HepG2 (cell line): ENCODE results near the gene RHBDL1. TPM values are rescaled to one million over a fixed set of nuclear protein-coding genes. Genes with fewer than 3 reads are reported as not detected.

ENCODE experiments used
- ATAC-seq: fragments of 200-7000 bp; cut with Tn5 transposase; 3 replicates; pipeline ENCODE4 v1.9.1; 2020; ENCODE audit warnings: mild to moderate bottlenecking, moderate library complexity
- BruUV-seq: library from RNA; stranded (reverse); fragments of 400-500 nt; replicated peaks from 2 replicates; lab custom pipeline; 2021; lab: Mats Ljungman, UMichigan
- CTCF ChIA-PET: fragments of 300-600 bp; formaldehyde crosslinking; extraction: SDS; loops from one replicate; lab custom pipeline; 2021; ENCODE audit warnings: low total read pairs, inconsistent platforms, low intra/inter-chr PET ratio; lab: Yijun Ruan, JAX
- POLR2A ChIA-PET: fragments of 350-600 bp; sonication (Branson Sonifier 250); formaldehyde crosslinking; loops from one replicate; lab custom pipeline; 2020; ENCODE audit warnings: antibody characterized with exemption, inconsistent platforms; lab: Yijun Ruan, JAX
- DNase-seq: peaks from one replicate; pipeline ENCODE4 v3.0.0-alpha.2; 2015; ENCODE audit warnings: low spot score
- FAIRE-seq: peaks from 3 replicates; lab custom pipeline; 2011; peaks lifted over from hg19 to GRCh38; lab: Jason Lieb, UNC
- H2AFZ ChIP-seq: one replicate; pipeline ENCODE4 v1.6.1; 2011; ENCODE audit warnings: low read length, inconsistent platforms
- H3K27ac ChIP-seq: fragments of 300-600 bp; 3 replicates; pipeline ENCODE4 v1.8.0; 2011; ENCODE audit warnings: mixed run types, mild to moderate bottlenecking, mixed read lengths, low read length, inconsistent platforms; ENCODE audit not compliant: insufficient read depth; ENCODE audit errors: extremely low read length
- H3K27me3 ChIP-seq, 2 experiments: fragments of 200-600 bp in 1 of 2; 2 replicates in 1 of 2; 3 replicates in 1 of 2; pipeline versions ENCODE4 v1.6.0 to v1.8.0; 2011; ENCODE audit warnings: low read length in 2 of 2, mild to moderate bottlenecking in 2 of 2, moderate library complexity in 2 of 2, inconsistent platforms in 1 of 2; ENCODE audit not compliant: insufficient read depth in 2 of 2, control insufficient read depth in 1 of 2
- H3K36me3 ChIP-seq, 2 experiments: fragments of 200-600 bp in 1 of 2; replicated peaks in 1 of 2; 2 replicates in 1 of 2; 3 replicates in 1 of 2; pipeline versions ENCODE4 v1.5.1 to v1.8.0; 2011; ENCODE audit warnings: low read length in 2 of 2, inconsistent platforms in 1 of 2; ENCODE audit not compliant: insufficient read depth in 2 of 2, control insufficient read depth in 1 of 2
- H3K4me1 ChIP-seq: 2 replicates; pipeline ENCODE4 v1.5.1; 2012; ENCODE audit warnings: low read length, inconsistent platforms; ENCODE audit not compliant: insufficient read depth
- H3K4me2 ChIP-seq: 2 replicates; pipeline ENCODE4 v1.6.0; 2011; ENCODE audit warnings: low read depth, low read length, inconsistent platforms
- H3K4me3 ChIP-seq, 3 experiments: fragments of 200-600 bp in 1 of 3; sonication (generic), shearing (Covaris generic) in 1 of 3; replicated peaks in 1 of 3; 2 replicates each; pipeline ENCODE4 v1.5.1; 2011 to 2016; ENCODE audit warnings: low read length in 3 of 3, inconsistent platforms in 2 of 3, low read depth in 2 of 3, mild to moderate bottlenecking in 2 of 3, control low read depth in 1 of 3, mixed read lengths in 1 of 3; ENCODE audit not compliant: insufficient read depth in 1 of 3
- H3K79me2 ChIP-seq: one replicate; pipeline ENCODE4 v1.6.1; 2011; ENCODE audit warnings: low read length, inconsistent platforms; ENCODE audit not compliant: insufficient read depth
- H3K9ac ChIP-seq: 2 replicates; pipeline ENCODE4 v1.6.0; 2011; ENCODE audit warnings: mild to moderate bottlenecking, low read depth, low read length, inconsistent platforms; ENCODE audit not compliant: insufficient read depth
- H3K9me3 ChIP-seq: 2 replicates; pipeline ENCODE4 v1.5.1; 2012; ENCODE audit warnings: mild to moderate bottlenecking, low read length
- H4K20me1 ChIP-seq: 2 replicates; pipeline ENCODE4 v1.6.0; 2011; ENCODE audit warnings: inconsistent platforms, mild to moderate bottlenecking, low read length, moderate library complexity; ENCODE audit not compliant: insufficient read depth
- AGO1 ChIP-seq: fragments of 200-400 bp; formaldehyde crosslinking; IDR thresholded peaks from 2 replicates; pipeline ENCODE4 v1.6.1; 2017; ENCODE audit warnings: mild to moderate bottlenecking, low read depth, low read length, moderate library complexity; ENCODE audit not compliant: poor library complexity, severe bottlenecking
- AGO2 ChIP-seq: fragments of 200-400 bp; formaldehyde crosslinking; optimal IDR thresholded peaks from 2 replicates; pipeline ENCODE3; 2017; ENCODE audit warnings: mild to moderate bottlenecking, low read depth, low read length, moderate library complexity
- BRD4 ChIP-seq: sonication (generic); formaldehyde crosslinking; IDR thresholded peaks from 2 replicates; pipeline ENCODE4 v1.4.0; 2020; ENCODE audit warnings: missing genetic modification reagents
- DNMT1 ChIP-seq: sonication (generic); formaldehyde crosslinking; IDR thresholded peaks from 2 replicates; pipeline ENCODE4 v1.5.1; 2020; ENCODE audit warnings: mild to moderate bottlenecking, missing genetic modification reagents
- HOXA5 ChIP-seq: sonication (generic); formaldehyde crosslinking; IDR thresholded peaks from 2 replicates; pipeline ENCODE4 v1.4.0; 2020; ENCODE audit warnings: missing genetic modification reagents
- PHF5A ChIP-seq: IDR thresholded peaks from one replicate; pipeline ENCODE4 v1.6.1; 2018; ENCODE audit warnings: low read depth, missing genetic modification reagents; ENCODE audit not compliant: unreplicated experiment
- RBFOX2 ChIP-seq: fragments of 200-400 bp; formaldehyde crosslinking; IDR thresholded peaks from 2 replicates; pipeline ENCODE4 v1.6.1; 2017; ENCODE audit warnings: low read depth, mild to moderate bottlenecking, low read length
- ZBTB7A ChIP-seq: sonication (generic); formaldehyde crosslinking; IDR thresholded peaks from 2 replicates; pipeline ENCODE4 v1.8.0; 2022; ENCODE audit warnings: mild to moderate bottlenecking, missing genetic modification reagents
- ZNF501 ChIP-seq: sonication (generic); formaldehyde crosslinking; IDR thresholded peaks from 2 replicates; pipeline ENCODE4 v1.5.1; 2020; ENCODE audit warnings: mild to moderate bottlenecking, moderate library complexity, missing genetic modification reagents
- ZNF790 ChIP-seq: sonication (generic); formaldehyde crosslinking; IDR thresholded peaks from 2 replicates; pipeline ENCODE4 v1.8.0; 2022; ENCODE audit warnings: missing genetic modification reagents, mild to moderate bottlenecking, borderline replicate concordance
- ZSCAN30 ChIP-seq: sonication (generic); formaldehyde crosslinking; IDR thresholded peaks from 2 replicates; pipeline ENCODE4 v1.5.0; 2020; ENCODE audit warnings: mild to moderate bottlenecking, missing genetic modification reagents
- WGBS: methylation state at CpG from one replicate; pipeline ENCODE4 v1.1.6; 2017; ENCODE audit warnings: low lambda C conversion rate; 5-methylcytosine and 5-hydroxymethylcytosine counted together
- in situ Hi-C: cut with HindIII; loops from 2 replicates; pipeline ENCODE4 v1.10.0; 2017; ENCODE audit warnings: low pct_unique_long_range_greater_than_20kb; ENCODE audit not compliant: extremely low pct_ligation_motif_present
- intact Hi-C: fragments of 100-400 bp; cut with micrococcal nuclease; formaldehyde crosslinking; loops from one replicate; pipeline ENCODE4 v1.10.0; 2022; ENCODE audit not compliant: unreplicated experiment
- polyA plus RNA-seq, 8 experiments: library from polyadenylated mRNA; depleted of rRNA in 3 of 8; stranded (reverse) in 7 of 8; unstranded in 1 of 8; fragments of >200 nt; fragmentation: Illumina TruSeq in 4 of 8; extraction: Trizol in 4 of 8; gene quantifications; 2 replicates each; pipeline versions ENCODE4 v1.2.1 to v1.2.3, GENCODE V29; 2011 to 2016; ENCODE audit warnings: low read depth in 4 of 8, missing spikeins in 1 of 8, mixed read lengths in 1 of 8; ENCODE audit not compliant: insufficient read depth in 1 of 8
- total RNA-seq, 5 experiments: library from RNA; depleted of rRNA; stranded (reverse); fragments of >200 nt; fragmentation: Illumina TruSeq; extraction: Trizol; gene quantifications; 2 replicates each; pipeline ENCODE4 v1.2.3, GENCODE V29; 2016; ENCODE audit warnings: low read depth in 1 of 5

RHBDL1 gene
- total and polyA plus RNA-seq, 2 of the 13 experiments (the other 11 are each of a cell fraction or from before 2014, with no cell fraction given): 1.8 to 3.8 TPM

DNA sequence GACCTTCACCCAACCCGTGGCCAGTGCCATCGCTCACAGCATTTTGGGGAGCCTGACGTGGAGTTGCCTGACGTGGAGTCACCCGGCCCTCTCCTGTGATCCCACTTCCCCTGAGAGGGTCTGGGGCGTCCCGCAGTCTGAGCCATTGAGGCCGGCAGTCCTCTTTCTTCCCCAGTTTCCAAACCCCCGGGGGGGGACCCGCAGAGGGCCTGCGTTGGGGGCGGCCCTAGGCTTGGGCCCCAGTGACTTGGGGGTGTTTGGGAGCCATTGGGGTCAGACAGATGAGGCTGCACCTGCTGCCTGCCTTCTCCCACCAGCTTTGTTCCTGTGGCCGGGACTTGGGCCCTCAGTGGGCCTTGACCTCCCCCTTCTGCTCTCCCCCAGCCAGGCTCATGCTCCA lies 5.8 kb upstream of the RHBDL1 start:
- DNase-seq: no peak
- intact Hi-C loops: no loop called here
- peak overlapping the region in 2 of 3 experiments; percentile 87 to 96; a peak in 2 of 6 replicates for H3K4me3 ChIP-seq
- no peaks in the 10 kb centered on the region for H3K9me3 ChIP-seq
- CTCF ChIA-PET: no interaction called here
- peak overlapping the region; percentile 92 for H3K4me2 ChIP-seq
- 94% methylated on average over 2 of the region's 13 CpGs for WGBS
- no peaks in the 10 kb centered on the region for H3K27me3 ChIP-seq
- ATAC-seq: no peak
- no peak for FAIRE-seq
- peaks cover 17% of the 10 kb centered on the region for H3K79me2 ChIP-seq
- BruUV-seq: no TSS peak
- H2AFZ ChIP-seq: no peak overlapping the region
- H4K20me1 ChIP-seq: no peaks in the 10 kb centered on the region
- POLR2A ChIA-PET: no interaction called here
- H3K36me3 ChIP-seq: peaks cover 22 to 42% of the 10 kb centered on the region in 2 experiments; a peak in 4 of 5 replicates
- H3K9ac ChIP-seq: peak overlapping the region; percentile 93
- TF ChIP-seq BRD4 (0 out of 2 replicates have a peak, but pooled peaks have one; percentile 24), ZNF790 (CRISPR knock-in tag) (no peak), AGO2 (peak; percentile 17), HOXA5 (CRISPR knock-in tag) (no peak), ZBTB7A (CRISPR knock-in tag) (no peak)
- TF ChIP-seq, all 625 proteins: peak for 2
- Histone ChIP-seq H3K4me1 (peaks cover 24% of the 10 kb centered on the region), H3K27ac (no peak overlapping the region)
- in situ Hi-C loops: no loop called here

DNA sequence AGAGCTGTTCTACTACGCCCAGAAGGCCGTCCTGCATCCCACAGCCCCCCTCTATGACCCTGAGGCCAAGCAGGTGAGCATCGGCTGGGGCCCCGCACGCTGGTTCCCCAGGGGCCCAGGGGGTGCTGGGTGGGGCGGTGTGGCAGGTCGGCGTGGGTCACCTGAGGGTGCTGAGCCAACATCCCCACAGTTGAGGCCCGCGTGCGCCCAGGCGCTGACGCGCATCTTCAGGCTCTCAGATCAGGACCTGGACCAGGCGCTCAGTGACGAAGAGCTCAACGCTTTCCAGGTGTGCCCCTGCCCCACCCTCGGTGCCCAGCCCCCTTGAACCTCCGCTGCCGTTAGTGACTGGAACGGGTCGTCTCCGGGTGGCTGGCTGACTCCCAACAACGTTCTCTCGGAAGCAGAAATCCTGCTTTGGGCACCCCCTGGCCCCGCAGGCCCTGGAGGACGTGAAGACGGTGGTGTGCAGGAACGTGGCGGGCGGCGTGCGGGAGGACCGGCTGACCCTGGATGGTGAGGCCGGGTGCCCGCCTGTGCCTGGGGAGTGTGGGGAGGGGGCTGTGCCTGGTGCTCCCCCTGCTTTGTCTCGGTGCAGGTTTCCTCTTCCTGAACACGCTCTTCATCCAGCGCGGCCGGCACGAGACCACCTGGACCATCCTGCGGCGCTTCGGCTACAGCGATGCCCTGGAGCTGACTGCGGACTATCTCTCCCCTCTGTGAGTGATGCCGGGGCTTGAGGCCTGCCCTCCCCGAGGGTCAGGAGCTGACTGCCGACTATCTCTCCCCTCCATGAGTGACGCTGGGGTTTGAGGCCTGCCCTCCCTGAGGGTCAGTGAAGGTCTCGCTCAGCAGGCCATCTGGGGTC lies 4.8 kb upstream of the RHBDL1 start:
- H3K4me3 ChIP-seq: no peak overlapping the region
- no peak for FAIRE-seq
- ChIA-PET CTCF (no interaction called here), POLR2A (interaction anchor here (0.9 kb wide), 1 partner anchor 23 kb away, joined by 3 read pairs; no protein-coding TSS in a partner anchor)
- no peak overlapping the region for H3K4me2 ChIP-seq
- H3K79me2 ChIP-seq: peaks cover 17% of the 10 kb centered on the region
- H3K4me1 ChIP-seq: peaks cover 30% of the 10 kb centered on the region
- no peaks in the 10 kb centered on the region for H3K9me3 ChIP-seq
- H3K27ac ChIP-seq: no peak overlapping the region
- no peaks in the 10 kb centered on the region for H4K20me1 ChIP-seq
- intact Hi-C loops: no loop called here
- TF ChIP-seq RBFOX2 (peak; percentile 36; the same call in 1 of the 2 replicates), DNMT1 (CRISPR knock-in tag) (no peak), ZNF501 (CRISPR knock-in tag) (no peak), PHF5A (CRISPR knock-in tag) (no peak), ZSCAN30 (CRISPR knock-in tag) (no peak), AGO1 (peak; percentile 89)
- no peak for ATAC-seq
- WGBS: 98% methylated on average over 30 of the region's 52 CpGs
- H3K9ac ChIP-seq: no peak overlapping the region
- in situ Hi-C loops: no loop called here
- H3K36me3 ChIP-seq: peaks cover 22 to 42% of the 10 kb centered on the region in 2 experiments; a peak in 4 of 5 replicates
- no TSS peak for BruUV-seq
- no peak overlapping the region for H2AFZ ChIP-seq
- DNase-seq: no peak
- H3K27me3 ChIP-seq: no peaks in the 10 kb centered on the region
